ENCODE measurements around the gene STAU1. TPM values are rescaled to one million over a fixed set of nuclear protein-coding genes. Genes with fewer than 3 reads are reported as not detected.
A peak's percentile ranks its signal among the peaks of the same experiment; 100 is the strongest.

STAU1 gene
- total and polyA plus RNA-seq, 2 of the 13 experiments (the other 11 are each of a cell fraction or from before 2014, with no cell fraction given): 119 to 133 TPM

DNA sequence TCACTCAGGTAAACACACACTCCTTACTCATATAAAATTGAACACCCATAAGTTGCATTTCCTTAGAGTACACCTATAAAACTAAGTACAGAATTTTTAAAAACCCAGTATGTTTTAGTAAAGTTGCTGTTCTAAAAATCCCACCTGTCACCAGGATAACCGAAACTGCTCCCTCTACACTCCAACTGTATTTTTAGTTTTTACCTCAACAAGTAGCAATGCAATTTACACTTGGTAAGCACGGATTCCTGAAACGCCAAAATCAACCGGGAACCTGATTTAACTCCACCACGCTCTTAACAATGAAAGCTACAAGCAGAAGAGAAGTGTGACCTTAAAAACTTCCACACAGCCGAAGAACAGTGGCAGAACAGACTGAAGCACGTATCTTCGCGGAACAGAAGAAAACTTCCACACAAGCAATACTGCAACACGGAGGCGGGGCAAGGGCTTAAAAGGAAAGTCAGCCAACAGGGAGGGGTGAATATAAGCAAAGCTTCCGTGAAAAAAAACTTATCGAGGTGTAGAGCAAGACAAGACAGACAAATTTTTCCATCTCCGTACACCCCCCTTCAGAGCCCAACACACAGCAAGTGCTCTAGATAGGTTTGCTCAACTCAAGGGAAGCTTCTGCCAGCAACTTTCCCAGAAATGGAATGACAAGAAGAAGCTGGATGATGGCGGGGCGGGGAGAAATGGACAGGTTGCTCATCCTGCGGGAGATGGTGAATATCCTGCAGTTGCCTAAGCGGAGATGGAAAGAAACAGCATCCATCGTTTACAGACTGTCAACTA is 1.4 kb downstream of the STAU1 start (continued):
- TF ChIP-seq, protein P1, sequence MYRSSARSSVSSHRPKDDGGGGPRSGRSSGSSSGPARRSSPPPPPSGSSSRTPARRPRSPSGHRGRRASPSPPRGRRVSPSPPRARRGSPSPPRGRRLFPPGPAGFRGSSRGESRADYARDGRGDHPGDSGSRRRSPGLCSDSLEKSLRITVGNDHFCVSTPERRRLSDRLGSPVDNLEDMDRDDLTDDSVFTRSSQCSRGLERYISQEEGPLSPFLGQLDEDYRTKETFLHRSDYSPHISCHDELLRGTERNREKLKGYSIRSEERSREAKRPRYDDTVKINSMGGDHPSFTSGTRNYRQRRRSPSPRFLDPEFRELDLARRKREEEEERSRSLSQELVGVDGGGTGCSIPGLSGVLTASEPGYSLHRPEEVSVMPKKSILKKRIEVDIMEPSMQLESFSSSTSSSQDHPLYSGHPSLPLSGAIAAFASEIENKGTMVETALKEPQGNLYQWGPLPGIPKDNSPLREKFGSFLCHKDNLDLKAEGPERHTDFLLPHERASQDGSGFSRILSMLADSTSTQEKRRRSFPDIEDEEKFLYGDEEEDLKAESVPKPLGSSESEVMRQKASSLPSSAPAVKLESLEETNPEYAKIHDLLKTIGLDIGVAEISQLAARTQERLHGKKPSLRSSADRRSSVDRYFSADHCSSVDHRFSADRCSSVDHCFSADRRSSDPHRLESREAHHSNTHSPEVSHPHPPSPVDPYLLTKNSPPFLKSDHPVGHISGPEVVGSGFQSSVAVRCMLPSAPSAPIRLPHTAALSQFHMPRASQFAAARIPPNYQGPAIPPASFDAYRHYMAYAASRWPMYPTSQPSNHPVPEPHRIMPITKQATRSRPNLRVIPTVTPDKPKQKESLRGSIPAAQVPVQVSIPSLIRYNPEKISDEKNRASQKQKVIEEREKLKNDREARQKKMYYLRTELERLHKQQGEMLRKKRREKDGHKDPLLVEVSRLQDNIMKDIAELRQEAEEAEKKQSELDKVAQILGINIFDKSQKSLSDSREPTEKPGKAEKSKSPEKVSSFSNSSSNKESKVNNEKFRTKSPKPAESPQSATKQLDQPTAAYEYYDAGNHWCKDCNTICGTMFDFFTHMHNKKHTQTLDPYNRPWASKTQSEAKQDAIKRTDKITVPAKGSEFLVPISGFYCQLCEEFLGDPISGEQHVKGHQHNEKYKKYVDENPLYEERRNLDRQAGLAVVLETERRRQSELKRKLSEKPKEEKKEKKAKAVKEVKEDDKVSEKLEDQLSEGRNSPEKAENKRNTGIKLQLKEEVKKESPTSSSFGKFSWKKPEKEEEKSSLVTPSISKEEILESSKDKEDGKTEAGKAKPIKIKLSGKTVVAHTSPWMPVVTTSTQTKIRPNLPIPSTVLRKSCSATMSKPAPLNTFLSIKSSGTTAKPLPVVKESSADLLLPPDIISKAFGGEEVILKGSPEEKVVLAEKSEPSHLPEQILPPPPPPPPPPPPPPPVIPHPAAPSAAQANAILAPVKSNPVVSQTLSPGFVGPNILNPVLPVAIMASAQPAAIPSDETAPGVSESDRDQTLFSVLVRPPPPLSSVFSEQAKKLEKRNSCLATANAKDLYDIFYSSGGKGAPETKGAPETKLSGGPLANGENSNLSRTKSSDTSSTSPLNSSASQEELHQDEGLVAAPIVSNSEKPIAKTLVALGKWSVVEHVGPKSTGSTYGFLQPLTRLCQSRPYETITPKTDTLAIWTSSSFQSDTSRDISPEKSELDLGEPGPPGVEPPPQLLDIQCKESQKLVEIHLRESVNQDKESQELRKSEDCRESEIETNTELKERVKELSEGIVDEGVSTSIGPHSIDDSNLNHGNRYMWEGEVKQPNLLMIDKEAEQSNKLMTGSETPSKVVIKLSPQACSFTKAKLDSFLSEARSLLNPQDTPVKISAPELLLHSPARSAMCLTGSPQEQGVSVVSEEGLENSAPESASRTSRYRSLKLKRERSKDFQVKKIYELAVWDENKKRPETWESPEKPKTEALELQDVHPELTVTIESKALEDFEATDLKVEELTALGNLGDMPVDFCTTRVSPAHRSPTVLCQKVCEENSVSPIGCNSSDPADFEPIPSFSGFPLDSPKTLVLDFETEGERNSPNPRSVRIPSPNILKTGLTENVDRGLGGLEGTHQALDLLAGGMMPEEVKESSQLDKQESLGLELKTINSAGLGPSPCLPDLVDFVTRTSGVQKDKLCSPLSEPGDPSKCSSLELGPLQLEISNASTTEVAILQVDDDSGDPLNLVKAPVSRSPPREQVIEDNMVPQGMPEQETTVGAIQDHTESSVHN (CRISPR knock-in tag; IDR thresholded peaks at IDR 0.05): no peak
- TF ChIP-seq TOE1 (CRISPR knock-in tag; IDR thresholded peaks at IDR 0.05) (no peak; the same call in 1 of the 2 replicates), TBX2 (CRISPR knock-in tag; IDR thresholded peaks at IDR 0.05; ENCODE audit: borderline replicate concordance) (peak; percentile 52), ZFP36L2 (CRISPR knock-in tag; IDR thresholded peaks at IDR 0.05) (no peak), MAZ (IDR thresholded peaks at IDR 0.05; ENCODE audit: borderline replicate concordance, low read depth, low read length) (no peak), MAZ (CRISPR knock-in tag; IDR thresholded peaks at IDR 0.05; ENCODE audit: low read depth) (no peak; the same call in 1 of the 2 replicates)
- TF ChIP-seq, protein P2, sequence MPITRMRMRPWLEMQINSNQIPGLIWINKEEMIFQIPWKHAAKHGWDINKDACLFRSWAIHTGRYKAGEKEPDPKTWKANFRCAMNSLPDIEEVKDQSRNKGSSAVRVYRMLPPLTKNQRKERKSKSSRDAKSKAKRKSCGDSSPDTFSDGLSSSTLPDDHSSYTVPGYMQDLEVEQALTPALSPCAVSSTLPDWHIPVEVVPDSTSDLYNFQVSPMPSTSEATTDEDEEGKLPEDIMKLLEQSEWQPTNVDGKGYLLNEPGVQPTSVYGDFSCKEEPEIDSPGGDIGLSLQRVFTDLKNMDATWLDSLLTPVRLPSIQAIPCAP (CRISPR knock-in tag; IDR thresholded peaks at IDR 0.05; ENCODE audit: low read depth): no peak
- TF ChIP-seq, protein P3, sequence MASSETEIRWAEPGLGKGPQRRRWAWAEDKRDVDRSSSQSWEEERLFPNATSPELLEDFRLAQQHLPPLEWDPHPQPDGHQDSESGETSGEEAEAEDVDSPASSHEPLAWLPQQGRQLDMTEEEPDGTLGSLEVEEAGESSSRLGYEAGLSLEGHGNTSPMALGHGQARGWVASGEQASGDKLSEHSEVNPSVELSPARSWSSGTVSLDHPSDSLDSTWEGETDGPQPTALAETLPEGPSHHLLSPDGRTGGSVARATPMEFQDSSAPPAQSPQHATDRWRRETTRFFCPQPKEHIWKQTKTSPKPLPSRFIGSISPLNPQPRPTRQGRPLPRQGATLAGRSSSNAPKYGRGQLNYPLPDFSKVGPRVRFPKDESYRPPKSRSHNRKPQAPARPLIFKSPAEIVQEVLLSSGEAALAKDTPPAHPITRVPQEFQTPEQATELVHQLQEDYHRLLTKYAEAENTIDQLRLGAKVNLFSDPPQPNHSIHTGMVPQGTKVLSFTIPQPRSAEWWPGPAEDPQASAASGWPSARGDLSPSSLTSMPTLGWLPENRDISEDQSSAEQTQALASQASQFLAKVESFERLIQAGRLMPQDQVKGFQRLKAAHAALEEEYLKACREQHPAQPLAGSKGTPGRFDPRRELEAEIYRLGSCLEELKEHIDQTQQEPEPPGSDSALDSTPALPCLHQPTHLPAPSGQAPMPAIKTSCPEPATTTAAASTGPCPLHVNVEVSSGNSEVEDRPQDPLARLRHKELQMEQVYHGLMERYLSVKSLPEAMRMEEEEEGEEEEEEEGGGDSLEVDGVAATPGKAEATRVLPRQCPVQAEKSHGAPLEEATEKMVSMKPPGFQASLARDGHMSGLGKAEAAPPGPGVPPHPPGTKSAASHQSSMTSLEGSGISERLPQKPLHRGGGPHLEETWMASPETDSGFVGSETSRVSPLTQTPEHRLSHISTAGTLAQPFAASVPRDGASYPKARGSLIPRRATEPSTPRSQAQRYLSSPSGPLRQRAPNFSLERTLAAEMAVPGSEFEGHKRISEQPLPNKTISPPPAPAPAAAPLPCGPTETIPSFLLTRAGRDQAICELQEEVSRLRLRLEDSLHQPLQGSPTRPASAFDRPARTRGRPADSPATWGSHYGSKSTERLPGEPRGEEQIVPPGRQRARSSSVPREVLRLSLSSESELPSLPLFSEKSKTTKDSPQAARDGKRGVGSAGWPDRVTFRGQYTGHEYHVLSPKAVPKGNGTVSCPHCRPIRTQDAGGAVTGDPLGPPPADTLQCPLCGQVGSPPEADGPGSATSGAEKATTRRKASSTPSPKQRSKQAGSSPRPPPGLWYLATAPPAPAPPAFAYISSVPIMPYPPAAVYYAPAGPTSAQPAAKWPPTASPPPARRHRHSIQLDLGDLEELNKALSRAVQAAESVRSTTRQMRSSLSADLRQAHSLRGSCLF (CRISPR knock-in tag; IDR thresholded peaks at IDR 0.05; ENCODE audit: borderline replicate concordance): no peak
- TF ChIP-seq, protein P4, sequence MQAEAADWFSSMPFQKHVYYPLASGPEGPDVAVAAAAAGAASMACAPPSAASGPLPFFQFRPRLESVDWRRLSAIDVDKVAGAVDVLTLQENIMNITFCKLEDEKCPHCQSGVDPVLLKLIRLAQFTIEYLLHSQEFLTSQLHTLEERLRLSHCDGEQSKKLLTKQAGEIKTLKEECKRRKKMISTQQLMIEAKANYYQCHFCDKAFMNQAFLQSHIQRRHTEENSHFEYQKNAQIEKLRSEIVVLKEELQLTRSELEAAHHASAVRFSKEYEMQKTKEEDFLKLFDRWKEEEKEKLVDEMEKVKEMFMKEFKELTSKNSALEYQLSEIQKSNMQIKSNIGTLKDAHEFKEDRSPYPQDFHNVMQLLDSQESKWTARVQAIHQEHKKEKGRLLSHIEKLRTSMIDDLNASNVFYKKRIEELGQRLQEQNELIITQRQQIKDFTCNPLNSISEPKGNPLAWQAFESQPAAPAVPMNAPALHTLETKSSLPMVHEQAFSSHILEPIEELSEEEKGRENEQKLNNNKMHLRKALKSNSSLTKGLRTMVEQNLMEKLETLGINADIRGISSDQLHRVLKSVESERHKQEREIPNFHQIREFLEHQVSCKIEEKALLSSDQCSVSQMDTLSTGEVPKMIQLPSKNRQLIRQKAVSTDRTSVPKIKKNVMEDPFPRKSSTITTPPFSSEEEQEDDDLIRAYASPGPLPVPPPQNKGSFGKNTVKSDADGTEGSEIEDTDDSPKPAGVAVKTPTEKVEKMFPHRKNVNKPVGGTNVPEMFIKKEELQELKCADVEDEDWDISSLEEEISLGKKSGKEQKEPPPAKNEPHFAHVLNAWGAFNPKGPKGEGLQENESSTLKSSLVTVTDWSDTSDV (CRISPR knock-in tag; IDR thresholded peaks at IDR 0.05): no peak
- TF ChIP-seq, protein P5, sequence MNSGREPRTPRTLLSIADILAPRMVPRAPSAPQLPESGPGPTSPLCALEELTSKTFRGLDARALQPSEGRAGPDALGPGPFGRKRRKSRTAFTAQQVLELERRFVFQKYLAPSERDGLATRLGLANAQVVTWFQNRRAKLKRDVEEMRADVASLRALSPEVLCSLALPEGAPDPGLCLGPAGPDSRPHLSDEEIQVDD (CRISPR knock-in tag; IDR thresholded peaks at IDR 0.05; ENCODE audit: borderline replicate concordance): no peak
